HEK293 (cell line): ENCODE data around the gene ARHGAP10.
A peak's percentile ranks its signal among the peaks of the same experiment; 100 is the strongest.

Source experiments
- CTCF ChIA-PET: fragments of 350-600 bp; formaldehyde crosslinking; extraction: SDS; loops from one replicate; lab custom pipeline; 2021; ENCODE audit warnings: antibody characterized with exemption; lab: Yijun Ruan, JAX
- POLR2A ChIA-PET: fragments of 300-600 bp; formaldehyde crosslinking; extraction: SDS; loops from one replicate; lab custom pipeline; 2020; ENCODE audit warnings: antibody characterized with exemption, inconsistent platforms; lab: Yijun Ruan, JAX
- H3K27ac ChIP-seq: fragments of 200-500 bp; sonication (Bioruptor generic); 2 replicates; pipeline ENCODE4 v1.5.1; 2014; ENCODE audit warnings: low read depth, low read length, control low read depth, inconsistent platforms; ENCODE audit errors: extremely low read depth
- H3K36me3 ChIP-seq, 2 experiments: fragments of 200-500 bp in 1 of 2; sonication (Bioruptor generic) in 1 of 2; 1 replicate in 1 of 2; 2 replicates in 1 of 2; pipeline ENCODE4 v1.5.1; 2014 to 2017; ENCODE audit warnings: inconsistent platforms in 2 of 2, low read length in 2 of 2; ENCODE audit not compliant: control insufficient read depth in 2 of 2, insufficient read depth in 1 of 2
- H3K4me1 ChIP-seq: fragments of 200-500 bp; sonication (Bioruptor generic); 2 replicates; pipeline ENCODE4 v1.5.1; 2014; ENCODE audit warnings: mild to moderate bottlenecking, low read length, inconsistent platforms; ENCODE audit not compliant: control insufficient read depth, insufficient read depth
- H3K4me3 ChIP-seq: 2 replicates; pipeline ENCODE4 v1.5.1; 2011; ENCODE audit warnings: low read depth, mild to moderate bottlenecking, control low read depth, low read length, moderate library complexity
- H3K9me3 ChIP-seq: fragments of 200-500 bp; sonication (Bioruptor generic); 2 replicates; pipeline ENCODE4 v1.5.1; 2014; ENCODE audit warnings: low read depth, low read length, inconsistent platforms; ENCODE audit not compliant: control insufficient read depth, insufficient read depth
- ELK4 ChIP-seq: IDR thresholded peaks from 2 replicates; pipeline ENCODE4 v1.6.1; 2011; ENCODE audit warnings: mild to moderate bottlenecking, low read depth, low read length, borderline replicate concordance
- KLF9 ChIP-seq: fragments of 450-650 bp; formaldehyde crosslinking; IDR thresholded peaks from 2 replicates; pipeline ENCODE4 v1.5.1; 2016; ENCODE audit warnings: missing biosample characterization, missing genetic modification characterization, low read depth
- OSR2 ChIP-seq: fragments of 450-650 bp; formaldehyde crosslinking; IDR thresholded peaks from 2 replicates; pipeline ENCODE4 v1.5.1; 2016; ENCODE audit warnings: missing biosample characterization, missing genetic modification characterization
- PRDM6 ChIP-seq: fragments of 450-650 bp; formaldehyde crosslinking; IDR thresholded peaks from 2 replicates; pipeline ENCODE4 v1.5.1; 2017; ENCODE audit warnings: missing biosample characterization, missing genetic modification characterization
- REPIN1 ChIP-seq: fragments of 450-650 bp; formaldehyde crosslinking; IDR thresholded peaks from 2 replicates; pipeline ENCODE4 v1.5.1; 2017; ENCODE audit warnings: missing biosample characterization, missing genetic modification characterization, low read depth
- SETDB1 ChIP-seq: IDR thresholded peaks from one replicate; pipeline ENCODE4 v1.6.1; 2017; ENCODE audit warnings: mild to moderate bottlenecking, low read length, moderate library complexity, mixed read lengths; ENCODE audit not compliant: insufficient read length
- SP7 ChIP-seq: fragments of 450-650 bp; formaldehyde crosslinking; IDR thresholded peaks from 2 replicates; pipeline ENCODE4 v1.5.1; 2016; ENCODE audit warnings: missing biosample characterization, missing genetic modification characterization
- ZBTB1 ChIP-seq: fragments of 450-650 bp; formaldehyde crosslinking; IDR thresholded peaks from 2 replicates; pipeline ENCODE4 v1.5.1; 2016; ENCODE audit warnings: missing biosample characterization, missing genetic modification characterization
- ZNF2 ChIP-seq: fragments of 450-650 bp; formaldehyde crosslinking; IDR thresholded peaks from 2 replicates; pipeline ENCODE4 v1.5.1; 2016; ENCODE audit warnings: missing biosample characterization, missing genetic modification characterization
- ZNF214 ChIP-seq: fragments of 450-650 bp; formaldehyde crosslinking; IDR thresholded peaks from 2 replicates; pipeline ENCODE4 v1.5.1; 2017; ENCODE audit warnings: missing biosample characterization, mild to moderate bottlenecking, missing genetic modification characterization, borderline replicate concordance
- ZNF239 ChIP-seq: fragments of 450-650 bp; formaldehyde crosslinking; IDR thresholded peaks from 2 replicates; pipeline ENCODE4 v1.5.1; 2016; ENCODE audit warnings: missing biosample characterization, missing genetic modification characterization
- ZNF366 ChIP-seq: fragments of 450-650 bp; formaldehyde crosslinking; conservative IDR thresholded peaks from 2 replicates; pipeline ENCODE4 v1.5.1; 2016; ENCODE audit warnings: missing biosample characterization, missing genetic modification characterization
- ZNF391 ChIP-seq: fragments of 450-650 bp; formaldehyde crosslinking; IDR thresholded peaks from 2 replicates; pipeline ENCODE4 v1.5.1; 2016; ENCODE audit warnings: low read depth, missing biosample characterization, missing genetic modification characterization, borderline replicate concordance
- ZNF449 ChIP-seq: fragments of 450-650 bp; formaldehyde crosslinking; IDR thresholded peaks from 2 replicates; pipeline ENCODE4 v1.5.1; 2017; ENCODE audit warnings: missing biosample characterization, mild to moderate bottlenecking, missing genetic modification characterization, moderate library complexity
- ZNF473 ChIP-seq: fragments of 450-650 bp; formaldehyde crosslinking; IDR thresholded peaks from 2 replicates; pipeline ENCODE4 v1.5.1; 2017; ENCODE audit warnings: missing biosample characterization, missing genetic modification characterization
- ZNF48 ChIP-seq: fragments of 450-650 bp; formaldehyde crosslinking; IDR thresholded peaks from 2 replicates; pipeline ENCODE4 v1.5.1; 2016; ENCODE audit warnings: missing biosample characterization, missing genetic modification characterization
- ZNF596 ChIP-seq: fragments of 450-650 bp; IDR thresholded peaks from 2 replicates; pipeline ENCODE4 v1.5.0; 2018; ENCODE audit warnings: missing biosample characterization, mild to moderate bottlenecking, missing genetic modification characterization, moderate library complexity

The ARHGAP10 gene

GRCh38 chr4:147877308-147877771, 145.5 kb downstream of the ARHGAP10 start:
- Histone ChIP-seq H3K4me1 (no peaks in the 10 kb centered on the region), H3K4me3 (no peak overlapping the region), H3K9me3 (no peaks in the 10 kb centered on the region), H3K27ac (no peak overlapping the region), H3K36me3 (peaks cover 0 to 12% of the 10 kb centered on the region in 2 experiments; a peak in 2 of 3 replicates)
- CTCF ChIA-PET, result interaction anchor here (2.9 kb wide), 1 partner anchor 11 kb away, joined by 14 read pairs; no protein-coding TSS in a partner anchor
- POLR2A ChIA-PET, result no interaction called here
- TF ChIP-seq PRDM6 (tag by site-specific recombination) (peak; percentile 77), OSR2 (tag by site-specific recombination) (peak; percentile 27; the same call in 1 of the 2 replicates), SP7 (peak; percentile 21; the same call in 1 of the 2 replicates), ZNF473 (no peak), ZNF449 (tag by site-specific recombination) (peak; percentile 96), ZNF366 (0 out of 2 replicates have a peak, but pooled peaks have one; percentile 22)

- H3K27ac ChIP-seq, result no peak overlapping the region
- POLR2A ChIA-PET, result interaction anchor here (0.6 kb wide), 1 partner anchor 17 kb away, joined by 6 read pairs; no protein-coding TSS in a partner anchor
- CTCF ChIA-PET, result interaction anchor here (1.3 kb wide), 1 partner anchor 13 kb away, joined by 6 read pairs; no protein-coding TSS in a partner anchor
- no peaks in the 10 kb centered on the region for H3K4me1 ChIP-seq
- H3K9me3 ChIP-seq, result no peaks in the 10 kb centered on the region
- H3K4me3 ChIP-seq, result no peak overlapping the region
- H3K36me3 ChIP-seq, result peaks cover 0 to 12% of the 10 kb centered on the region in 2 experiments; a peak in 2 of 3 replicates
- TF ChIP-seq KLF9 (tag by site-specific recombination) (no peak), ZNF391 (tag by site-specific recombination) (no peak), ZNF48 (no peak), ZNF239 (tag by site-specific recombination) (no peak), ZBTB1 (tag by site-specific recombination) (no peak), ZNF2 (no peak), REPIN1 (no peak), ZNF596 (tag by site-specific recombination) (no peak)
- TF ChIP-seq, all 188 proteins: peak for 0
Observed at GRCh38 chr4:147879676-147880075, 147.8 kb downstream of the ARHGAP10 start.

GRCh38 chr4:147880511-147880910, 148.6 kb downstream of the ARHGAP10 start:
- TF ChIP-seq ELK4 (no peak), ZNF214 (tag by site-specific recombination) (no peak), SETDB1 (no peak)
- no peak overlapping the region for H3K27ac ChIP-seq
- H3K9me3 ChIP-seq, result no peaks in the 10 kb centered on the region
- H3K36me3 ChIP-seq, result peaks cover 0 to 5% of the 10 kb centered on the region in 2 experiments; a peak in 2 of 3 replicates
- H3K4me3 ChIP-seq, result no peak overlapping the region
- ChIA-PET POLR2A (no interaction called here), CTCF (interaction anchor here (0.7 to 1.3 kb wide), 2 partner anchors 14 to 20 kb away, joined by 4 to 6 read pairs; no protein-coding TSS in a partner anchor)
- H3K4me1 ChIP-seq, result no peaks in the 10 kb centered on the region
